H1 (cell line): ENCODE data around the gene PPARA. TPM values are rescaled to one million over a fixed set of nuclear protein-coding genes. Genes with fewer than 3 reads are reported as not detected.

Experiments
- ASH2L ChIP-seq: fragments of 200-600, 300-600 bp; sonication (generic); IDR thresholded peaks from one replicate; pipeline ENCODE4 v1.7.1; 2017; ENCODE audit warnings: low read length
- EZH2 ChIP-seq: fragments of 200-600 bp; sonication (generic); IDR thresholded peaks from 2 replicates; pipeline ENCODE4 v1.7.1; 2012; ENCODE audit warnings: low read depth, mild to moderate bottlenecking, moderate library complexity, low read length, inconsistent platforms; ENCODE audit not compliant: severe bottlenecking
- GABPA ChIP-seq: IDR thresholded peaks from 2 replicates; pipeline ENCODE4 v1.6.1; 2011; ENCODE audit warnings: mild to moderate bottlenecking, low read length, moderate library complexity, borderline replicate concordance; ENCODE audit not compliant: insufficient read depth
- GTF2F1 ChIP-seq: IDR thresholded peaks from 2 replicates; pipeline ENCODE4 v1.6.1; 2012; ENCODE audit warnings: low read depth, low read length, improper control_type of control experiment, borderline replicate concordance
- NANOG ChIP-seq: IDR thresholded peaks from 2 replicates; pipeline ENCODE4 v1.6.1; 2011; ENCODE audit warnings: low read length, low read depth, mild to moderate bottlenecking, inconsistent platforms; ENCODE audit not compliant: insufficient read depth, poor library complexity, severe bottlenecking
- POLR2A ChIP-seq, 2 experiments: IDR thresholded peaks; 1 replicate in 1 of 2; 2 replicates in 1 of 2; pipeline ENCODE4 v1.6.1; 2011; ENCODE audit warnings: low read depth in 2 of 2, low read length in 2 of 2, mild to moderate bottlenecking in 2 of 2; ENCODE audit errors: control extremely low read depth in 1 of 2
- RNF2 ChIP-seq: fragments of 200-900, 300-1000 bp; sonication (generic); IDR thresholded peaks from 2 replicates; pipeline ENCODE4 v1.7.1; 2016; ENCODE audit warnings: borderline replicate concordance, low read depth, mild to moderate bottlenecking, antibody characterized with exemption, low read length; ENCODE audit not compliant: poor library complexity, severe bottlenecking; ENCODE audit errors: missing control alignments
- SP1 ChIP-seq: IDR thresholded peaks from 2 replicates; pipeline ENCODE4 v1.6.1; 2011; ENCODE audit warnings: low read depth, low read length
- TBP ChIP-seq: IDR thresholded peaks from 2 replicates; pipeline ENCODE4 v1.6.1; 2011; ENCODE audit warnings: low read depth, low read length, improper control_type of control experiment
- polyA plus RNA-seq, 7 experiments: library from polyadenylated mRNA; depleted of rRNA in 3 of 7; stranded (reverse) in 5 of 7; unstranded in 2 of 7; fragments of >200 nt in 5 of 7; fragments of 200-250 nt in 2 of 7; gene quantifications; 1 replicate in 5 of 7; 2 replicates in 1 of 7; 4 replicates in 1 of 7; pipeline versions ENCODE4 v1.2.1 to v1.2.3, GENCODE V29; 2011 to 2013; ENCODE audit warnings: missing spikeins in 2 of 7, mixed read lengths in 2 of 7
- total RNA-seq: library from RNA; stranded (reverse); fragmentation: NEBNext Ultra II Directional; extraction: Animal tissue kit (Norgen Biotek cat#: 25700); gene quantifications from 2 replicates; pipeline ENCODE4 v1.2.1, GENCODE V29; 2021
- TF ChIP-seq, protein P1 (sequence below): fragments of 300-600 bp; sonication (generic); IDR thresholded peaks from 2 replicates; pipeline ENCODE4 v1.7.1; 2012; ENCODE audit warnings: low read length, moderate library complexity, mild to moderate bottlenecking, inconsistent platforms; ENCODE audit not compliant: insufficient replicate concordance
- TF ChIP-seq, protein P2 (sequence below): IDR thresholded peaks from 2 replicates; pipeline ENCODE4 v1.6.1; 2012; ENCODE audit warnings: inconsistent platforms

PPARA gene
- total and polyA plus RNA-seq, 2 of the 8 experiments (the other 6 are each of a cell fraction or from before 2014, with no cell fraction given): 3.1 to 8.2 TPM

DNA sequence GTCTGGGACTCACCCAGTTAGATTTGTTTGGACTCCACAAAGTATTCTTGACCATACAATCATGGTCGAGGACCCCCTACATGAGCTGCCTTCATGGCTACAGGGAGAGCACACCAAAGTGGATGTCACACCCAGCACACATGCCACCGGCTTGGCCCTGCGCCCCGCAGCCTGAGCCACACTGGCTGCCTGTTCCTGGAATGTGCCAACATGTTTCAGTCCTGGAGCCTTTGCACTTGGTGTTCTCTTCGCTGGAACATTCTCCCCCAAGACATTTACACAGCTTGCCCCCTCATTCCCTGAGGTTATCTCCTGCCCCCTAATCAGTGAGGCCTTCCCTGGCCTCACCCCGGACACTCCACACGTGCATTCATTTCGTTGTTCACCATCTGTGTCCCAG, 46.0 kb downstream of the PPARA start (continued):
- TF ChIP-seq, protein P1, sequence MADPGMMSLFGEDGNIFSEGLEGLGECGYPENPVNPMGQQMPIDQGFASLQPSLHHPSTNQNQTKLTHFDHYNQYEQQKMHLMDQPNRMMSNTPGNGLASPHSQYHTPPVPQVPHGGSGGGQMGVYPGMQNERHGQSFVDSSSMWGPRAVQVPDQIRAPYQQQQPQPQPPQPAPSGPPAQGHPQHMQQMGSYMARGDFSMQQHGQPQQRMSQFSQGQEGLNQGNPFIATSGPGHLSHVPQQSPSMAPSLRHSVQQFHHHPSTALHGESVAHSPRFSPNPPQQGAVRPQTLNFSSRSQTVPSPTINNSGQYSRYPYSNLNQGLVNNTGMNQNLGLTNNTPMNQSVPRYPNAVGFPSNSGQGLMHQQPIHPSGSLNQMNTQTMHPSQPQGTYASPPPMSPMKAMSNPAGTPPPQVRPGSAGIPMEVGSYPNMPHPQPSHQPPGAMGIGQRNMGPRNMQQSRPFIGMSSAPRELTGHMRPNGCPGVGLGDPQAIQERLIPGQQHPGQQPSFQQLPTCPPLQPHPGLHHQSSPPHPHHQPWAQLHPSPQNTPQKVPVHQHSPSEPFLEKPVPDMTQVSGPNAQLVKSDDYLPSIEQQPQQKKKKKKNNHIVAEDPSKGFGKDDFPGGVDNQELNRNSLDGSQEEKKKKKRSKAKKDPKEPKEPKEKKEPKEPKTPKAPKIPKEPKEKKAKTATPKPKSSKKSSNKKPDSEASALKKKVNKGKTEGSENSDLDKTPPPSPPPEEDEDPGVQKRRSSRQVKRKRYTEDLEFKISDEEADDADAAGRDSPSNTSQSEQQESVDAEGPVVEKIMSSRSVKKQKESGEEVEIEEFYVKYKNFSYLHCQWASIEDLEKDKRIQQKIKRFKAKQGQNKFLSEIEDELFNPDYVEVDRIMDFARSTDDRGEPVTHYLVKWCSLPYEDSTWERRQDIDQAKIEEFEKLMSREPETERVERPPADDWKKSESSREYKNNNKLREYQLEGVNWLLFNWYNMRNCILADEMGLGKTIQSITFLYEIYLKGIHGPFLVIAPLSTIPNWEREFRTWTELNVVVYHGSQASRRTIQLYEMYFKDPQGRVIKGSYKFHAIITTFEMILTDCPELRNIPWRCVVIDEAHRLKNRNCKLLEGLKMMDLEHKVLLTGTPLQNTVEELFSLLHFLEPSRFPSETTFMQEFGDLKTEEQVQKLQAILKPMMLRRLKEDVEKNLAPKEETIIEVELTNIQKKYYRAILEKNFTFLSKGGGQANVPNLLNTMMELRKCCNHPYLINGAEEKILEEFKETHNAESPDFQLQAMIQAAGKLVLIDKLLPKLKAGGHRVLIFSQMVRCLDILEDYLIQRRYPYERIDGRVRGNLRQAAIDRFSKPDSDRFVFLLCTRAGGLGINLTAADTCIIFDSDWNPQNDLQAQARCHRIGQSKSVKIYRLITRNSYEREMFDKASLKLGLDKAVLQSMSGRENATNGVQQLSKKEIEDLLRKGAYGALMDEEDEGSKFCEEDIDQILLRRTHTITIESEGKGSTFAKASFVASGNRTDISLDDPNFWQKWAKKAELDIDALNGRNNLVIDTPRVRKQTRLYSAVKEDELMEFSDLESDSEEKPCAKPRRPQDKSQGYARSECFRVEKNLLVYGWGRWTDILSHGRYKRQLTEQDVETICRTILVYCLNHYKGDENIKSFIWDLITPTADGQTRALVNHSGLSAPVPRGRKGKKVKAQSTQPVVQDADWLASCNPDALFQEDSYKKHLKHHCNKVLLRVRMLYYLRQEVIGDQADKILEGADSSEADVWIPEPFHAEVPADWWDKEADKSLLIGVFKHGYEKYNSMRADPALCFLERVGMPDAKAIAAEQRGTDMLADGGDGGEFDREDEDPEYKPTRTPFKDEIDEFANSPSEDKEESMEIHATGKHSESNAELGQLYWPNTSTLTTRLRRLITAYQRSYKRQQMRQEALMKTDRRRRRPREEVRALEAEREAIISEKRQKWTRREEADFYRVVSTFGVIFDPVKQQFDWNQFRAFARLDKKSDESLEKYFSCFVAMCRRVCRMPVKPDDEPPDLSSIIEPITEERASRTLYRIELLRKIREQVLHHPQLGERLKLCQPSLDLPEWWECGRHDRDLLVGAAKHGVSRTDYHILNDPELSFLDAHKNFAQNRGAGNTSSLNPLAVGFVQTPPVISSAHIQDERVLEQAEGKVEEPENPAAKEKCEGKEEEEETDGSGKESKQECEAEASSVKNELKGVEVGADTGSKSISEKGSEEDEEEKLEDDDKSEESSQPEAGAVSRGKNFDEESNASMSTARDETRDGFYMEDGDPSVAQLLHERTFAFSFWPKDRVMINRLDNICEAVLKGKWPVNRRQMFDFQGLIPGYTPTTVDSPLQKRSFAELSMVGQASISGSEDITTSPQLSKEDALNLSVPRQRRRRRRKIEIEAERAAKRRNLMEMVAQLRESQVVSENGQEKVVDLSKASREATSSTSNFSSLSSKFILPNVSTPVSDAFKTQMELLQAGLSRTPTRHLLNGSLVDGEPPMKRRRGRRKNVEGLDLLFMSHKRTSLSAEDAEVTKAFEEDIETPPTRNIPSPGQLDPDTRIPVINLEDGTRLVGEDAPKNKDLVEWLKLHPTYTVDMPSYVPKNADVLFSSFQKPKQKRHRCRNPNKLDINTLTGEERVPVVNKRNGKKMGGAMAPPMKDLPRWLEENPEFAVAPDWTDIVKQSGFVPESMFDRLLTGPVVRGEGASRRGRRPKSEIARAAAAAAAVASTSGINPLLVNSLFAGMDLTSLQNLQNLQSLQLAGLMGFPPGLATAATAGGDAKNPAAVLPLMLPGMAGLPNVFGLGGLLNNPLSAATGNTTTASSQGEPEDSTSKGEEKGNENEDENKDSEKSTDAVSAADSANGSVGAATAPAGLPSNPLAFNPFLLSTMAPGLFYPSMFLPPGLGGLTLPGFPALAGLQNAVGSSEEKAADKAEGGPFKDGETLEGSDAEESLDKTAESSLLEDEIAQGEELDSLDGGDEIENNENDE: no peak
- no peak for TF ChIP-seq POLR2A (IDR thresholded peaks at IDR 0.05; ENCODE audit: control extremely low read depth in 1 of 2, low read depth in 2 of 2, low read length in 2 of 2)
- TF ChIP-seq NANOG: no peak
- TF ChIP-seq GABPA: no peak
- TF ChIP-seq EZH2: no peak
- no peak for TF ChIP-seq ASH2L
- TF ChIP-seq TBP: no peak
- no peak for TF ChIP-seq RNF2
- TF ChIP-seq SP1: no peak
- TF ChIP-seq, protein P2, sequence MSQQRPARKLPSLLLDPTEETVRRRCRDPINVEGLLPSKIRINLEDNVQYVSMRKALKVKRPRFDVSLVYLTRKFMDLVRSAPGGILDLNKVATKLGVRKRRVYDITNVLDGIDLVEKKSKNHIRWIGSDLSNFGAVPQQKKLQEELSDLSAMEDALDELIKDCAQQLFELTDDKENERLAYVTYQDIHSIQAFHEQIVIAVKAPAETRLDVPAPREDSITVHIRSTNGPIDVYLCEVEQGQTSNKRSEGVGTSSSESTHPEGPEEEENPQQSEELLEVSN: no peak
- no peak for TF ChIP-seq GTF2F1
